Kidney (tissue), 14 donors: ENCODE results near the gene GPR137B. TPM values are rescaled to one million over a fixed set of nuclear protein-coding genes. Genes with fewer than 3 reads are reported as not detected.
A peak's percentile ranks its signal among the peaks of the same experiment; 100 is the strongest.

ENCODE experiments used
- DNase-seq, 5 donors: peaks; one replicate each; pipeline ENCODE4 v3.0.0-alpha.2; 2013 to 2020
- FAIRE-seq: peaks from 2 replicates; lab custom pipeline; 2012; peaks lifted over from hg19 to GRCh38; lab: Jason Lieb, UNC
- H3K27ac ChIP-seq, 2 donors: one replicate each; pipeline ENCODE4 v1.7.0; 2013; ENCODE audit warnings: low read depth in 2 of 2, low read length in 2 of 2, inconsistent platforms in 1 of 2
- H3K27me3 ChIP-seq: one replicate; pipeline ENCODE4 v1.7.1; 2013; ENCODE audit warnings: low read length, inconsistent platforms; ENCODE audit not compliant: control insufficient read depth, insufficient read depth
- H3K36me3 ChIP-seq, 3 donors: one replicate each; pipeline versions ENCODE4 v1.7.0 to v1.7.1; 2013; ENCODE audit warnings: low read length in 3 of 3, control low read depth in 1 of 3, inconsistent platforms in 1 of 3; ENCODE audit not compliant: insufficient read depth in 3 of 3, control insufficient read depth in 2 of 3
- H3K4me1 ChIP-seq, 3 donors: one replicate each; pipeline versions ENCODE4 v1.7.0 to v1.7.1; 2013; ENCODE audit warnings: low read length in 3 of 3, inconsistent platforms in 1 of 3, low read depth in 1 of 3; ENCODE audit not compliant: control insufficient read depth in 2 of 3, insufficient read depth in 2 of 3
- H3K4me3 ChIP-seq, 3 donors: one replicate each; pipeline versions ENCODE4 v1.7.0 to v1.8.1; 2013; ENCODE audit warnings: low read length in 3 of 3, control low read depth in 1 of 3, inconsistent platforms in 1 of 3
- H3K9ac ChIP-seq, 3 donors: one replicate each; pipeline versions ENCODE4 v1.7.0 to v1.7.1; 2013; ENCODE audit warnings: low read length in 3 of 3, control low read depth in 1 of 3, inconsistent platforms in 1 of 3
- H3K9me3 ChIP-seq, 3 donors: one replicate each; pipeline versions ENCODE4 v1.7.0 to v1.7.1; 2013; ENCODE audit warnings: low read length in 3 of 3, control low read depth in 1 of 3, inconsistent platforms in 1 of 3; ENCODE audit not compliant: control insufficient read depth in 2 of 3, insufficient read depth in 1 of 3
- CTCF ChIP-seq: IDR thresholded peaks from 3 replicates; pipeline ENCODE4 v1.5.1; 2012; ENCODE audit warnings: mild to moderate bottlenecking, moderate library complexity, borderline replicate concordance; ENCODE audit not compliant: insufficient read depth; ENCODE audit errors: extremely low read depth
- intact Hi-C: fragments of 100-400 bp; cut with DNase I; formaldehyde crosslinking; loops from one replicate; pipeline ENCODE4 v1.11.1; 2022
- polyA plus RNA-seq: library from polyadenylated mRNA; stranded (reverse); fragments of 350-450 nt; fragmentation: Illumina TruSeq; extraction: RNeasy Lipid Tissue Mini Kit (QIAGEN cat#74804); gene quantifications from one replicate; pipeline ENCODE4 v1.2.3, GENCODE V29; 2014; ENCODE audit warnings: low read depth, low replicate concordance; ENCODE audit not compliant: insufficient read depth
- total RNA-seq: library from RNA; stranded (reverse); fragmentation: NEBNext Ultra II Directional; extraction: Animal tissue kit (Norgen Biotek cat#: 25700); gene quantifications from one replicate; pipeline ENCODE4 v1.2.1, GENCODE V29; 2021
- donor health status: control.
- donor health status: control.
- donor health status: control.
- donor health status: control.
- donor health status: control.
- donor health status: DM: yes; HTN: yes; CAD: no.
- donor health status: Normal renal cell carcinoma (clear cell type).

Gene GPR137B
- total and polyA plus RNA-seq, 2 donors from 2014 or later, result 22.2 to 31.4 TPM

- no peaks in the 10 kb centered on the region for H3K27me3 ChIP-seq
- DNase-seq (no peak), FAIRE-seq (no peak)
- H3K9ac ChIP-seq, result no peak overlapping the region
- intact Hi-C loops, result no loop called here
- no peak for TF ChIP-seq CTCF
- H3K4me3 ChIP-seq, result no peak overlapping the region
- H3K4me1 ChIP-seq, result no peaks in the 10 kb centered on the region
- no peaks in the 10 kb centered on the region for H3K9me3 ChIP-seq
- no peaks in the 10 kb centered on the region for H3K36me3 ChIP-seq
- no peak overlapping the region for H3K27ac ChIP-seq
Observed at GRCh38 chr1:236102611-236103010, 39.7 kb upstream of the GPR137B start.

- H3K9ac ChIP-seq, result no peak overlapping the region
- no peak for DNase-seq
- TF ChIP-seq CTCF, result no peak
- H3K36me3 ChIP-seq, result no peaks in the 10 kb centered on the region
- H3K4me3 ChIP-seq, result no peak overlapping the region
- intact Hi-C loops, result no loop called here
- no peaks in the 10 kb centered on the region for H3K27me3 ChIP-seq
- no peaks in the 10 kb centered on the region for H3K4me1 ChIP-seq
- no peak overlapping the region for H3K27ac ChIP-seq
- H3K9me3 ChIP-seq, result no peaks in the 10 kb centered on the region
- FAIRE-seq, result no peak
Observed at GRCh38 chr1:236103059-236103458, 39.3 kb upstream of the GPR137B start.

- Histone ChIP-seq H3K4me3 (no peak overlapping the region), H3K27me3 (no peaks in the 10 kb centered on the region), H3K4me1 (no peaks in the 10 kb centered on the region), H3K9me3 (no peaks in the 10 kb centered on the region), H3K27ac (no peak overlapping the region), H3K9ac (no peak overlapping the region), H3K36me3 (no peaks in the 10 kb centered on the region)
- peak; percentile 79 for TF ChIP-seq CTCF
- peak; percentile 86 for FAIRE-seq
- intact Hi-C loops, result no loop called here
- peak in 4 of 5 donors; percentile 62 to 79 (median 70) for DNase-seq
Observed at GRCh38 chr1:236103646-236104218, 38.6 kb upstream of the GPR137B start.
